ENCODE data around the gene GPR18. TPM values are rescaled to one million over a fixed set of nuclear protein-coding genes. Genes with fewer than 3 reads are reported as not detected.

The GPR18 gene
- total and polyA plus RNA-seq, 9 of the 15 experiments (the other 6 are each of a cell fraction or from before 2014, with no cell fraction given), result 0.75 TPM; not detected in 8

DNA sequence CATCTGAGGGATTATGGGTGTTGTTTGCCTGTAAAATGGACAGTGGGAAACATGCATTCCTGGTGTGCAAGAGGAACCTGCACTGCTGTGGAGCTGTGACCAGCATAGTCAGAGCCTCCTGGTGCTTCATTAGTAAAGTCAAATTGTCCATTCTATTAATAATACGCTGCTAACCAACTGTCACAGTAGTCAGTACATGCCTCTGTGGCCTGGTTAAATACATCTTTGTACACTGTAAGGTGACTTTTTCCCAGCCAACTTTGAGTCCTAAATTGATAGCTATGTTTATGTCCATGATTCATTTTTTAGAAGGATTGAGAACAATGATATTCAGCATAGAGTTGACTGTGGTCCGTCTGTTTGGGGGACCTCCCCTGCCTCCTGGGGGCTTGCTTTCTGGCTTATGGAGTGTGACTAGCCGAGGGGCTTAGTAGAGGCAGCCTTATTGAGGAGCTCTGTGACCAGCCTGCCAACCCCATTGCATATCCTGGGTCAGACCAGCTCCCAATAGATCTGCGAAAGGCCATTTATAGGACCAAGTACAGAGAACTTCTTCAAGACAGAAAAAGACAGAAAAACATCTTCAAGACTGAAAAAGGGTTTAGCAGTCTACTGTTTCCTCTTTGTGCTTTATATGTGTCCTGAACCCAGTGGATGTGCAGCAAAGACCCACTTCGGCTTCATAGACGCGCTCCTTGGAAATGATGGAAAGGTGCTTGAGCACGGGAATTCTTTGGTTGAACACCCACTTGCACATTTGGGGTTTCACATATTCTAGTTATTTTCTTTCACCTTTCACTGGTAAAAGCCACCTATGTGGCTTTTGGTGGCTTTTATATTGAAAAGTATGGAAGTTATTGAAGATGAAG, 44.7 kb upstream of the GPR18 start (continued):
- TF ChIP-seq ZNF740 (CRISPR knock-in tag; IDR thresholded peaks at IDR 0.05) (no peak), ZNF740 (tag; IDR thresholded peaks at IDR 0.05) (no peak)

DNA sequence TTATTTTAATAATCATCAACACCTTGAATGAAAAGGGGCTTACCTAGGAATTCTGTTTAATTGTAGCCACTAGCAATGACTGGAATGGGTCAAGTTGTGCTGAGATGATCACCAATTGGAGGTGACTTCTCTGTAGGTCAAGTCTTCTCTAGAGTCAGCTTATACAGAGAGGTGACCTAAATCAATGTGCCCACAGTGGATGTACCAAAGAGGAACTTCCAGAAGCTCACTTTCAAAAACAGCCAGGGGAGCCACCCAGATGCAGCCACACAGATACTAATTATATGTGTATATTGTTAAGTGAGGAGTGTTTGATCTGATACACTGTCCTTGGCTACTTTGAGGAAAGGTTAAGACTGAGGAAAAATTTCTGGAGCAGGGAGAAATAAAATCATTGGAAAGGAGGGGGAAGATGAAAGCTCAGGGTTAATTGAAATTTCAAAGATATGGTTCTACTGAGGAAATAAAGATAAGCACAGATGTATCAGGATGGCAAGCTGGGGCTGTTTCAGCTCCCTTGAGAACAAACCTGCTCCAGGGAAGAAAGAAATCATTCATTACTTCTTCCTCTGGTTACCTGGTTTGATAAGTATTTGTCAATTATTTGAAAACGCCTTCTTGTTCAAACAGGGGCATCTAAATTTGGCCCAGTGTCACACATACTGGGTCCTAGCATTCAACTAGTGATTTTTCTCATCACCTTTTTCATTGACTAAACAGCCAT, 43.9 kb upstream of the GPR18 start:
- FAIRE-seq, result no peak
- peaks cover 25% of the 10 kb centered on the region for H3K79me2 ChIP-seq (ENCODE audit: control insufficient read depth, insufficient read depth, low read length)
- intact Hi-C loops (cut with micrococcal nuclease) (no loop called here), in situ Hi-C loops (cut with MboI) (no loop called here)
- H3K4me2 ChIP-seq (ENCODE audit: insufficient read depth, low read length), result no peak overlapping the region
- H3K9me1 ChIP-seq (ENCODE audit: control insufficient read depth, insufficient read depth, low read length), result no peaks in the 10 kb centered on the region
- H4K20me1 ChIP-seq (replicated peaks; ENCODE audit: control insufficient read depth, insufficient read depth, low read length), result no peaks in the 10 kb centered on the region
- DNase-seq (ENCODE audit: extremely low read depth in 1 of 4, low spot score in 3 of 4), result no peak
- 67% methylated on average over 1 of the region's 1 CpG for WGBS (ENCODE audit: insufficient coverage, low coverage, missing lambda C conversion rate)
- peaks cover 14% of the 10 kb centered on the region; the same call in 1 of the 3 replicates for H3K36me3 ChIP-seq (ENCODE audit: control insufficient read depth, insufficient read depth, low read length)
- H3K4me3 ChIP-seq, result no peak overlapping the region
- CTCF ChIA-PET (ENCODE audit: low intra/inter-chr PET ratio), result no interaction called here
- H3K9me3 ChIP-seq (replicated peaks; ENCODE audit: control insufficient read depth, insufficient read depth, low read depth, low read length), result no peaks in the 10 kb centered on the region
- H3K27me3 ChIP-seq (ENCODE audit: control insufficient read depth in 2 of 2, insufficient read depth in 2 of 2, low read length in 2 of 2), result no peaks in the 10 kb centered on the region
- no peak overlapping the region for H3K27ac ChIP-seq (ENCODE audit: extremely low read depth, low read depth, low read length)
- no peak overlapping the region for H2AFZ ChIP-seq (ENCODE audit: low read depth, low read length)
- no TSS peak for BruUV-seq (replicated peaks)
- no peak overlapping the region for H3K9ac ChIP-seq (ENCODE audit: insufficient read depth in 1 of 2, low read depth in 2 of 2, low read length in 2 of 2)
- POLR2A ChIA-PET, result interaction anchor here (0.6 to 1.0 kb wide), 4 partner anchors 8 to 1215 kb away, joined by 3 to 5 read pairs (median 3); no protein-coding TSS in a partner anchor
- ATAC-seq, result no peak
- peaks cover 3 to 7% of the 10 kb centered on the region in 2 experiments; a peak in 4 of 5 replicates for H3K4me1 ChIP-seq (replicated peaks in 1 of 2; ENCODE audit: control insufficient read depth in 2 of 2, insufficient read depth in 2 of 2, low read length in 2 of 2)
- TF ChIP-seq ESRRA (IDR thresholded peaks at IDR 0.05; ENCODE audit: borderline replicate concordance, low read depth) (no peak), DEAF1 (CRISPR knock-in tag; IDR thresholded peaks at IDR 0.05) (no peak), ZNF655 (CRISPR knock-in tag; IDR thresholded peaks at IDR 0.05) (no peak), NCOR1 (IDR thresholded peaks at IDR 0.05) (no peak), SLC30A9 (CRISPR knock-in tag; IDR thresholded peaks at IDR 0.05) (no peak), BCOR (IDR thresholded peaks at IDR 0.05) (no peak), TEAD4 (IDR thresholded peaks at IDR 0.05; ENCODE audit: low read length) (no peak), TEAD4 (CRISPR knock-in tag; IDR thresholded peaks at IDR 0.05; ENCODE audit: borderline replicate concordance) (no peak), MCM2 (IDR thresholded peaks at IDR 0.05; ENCODE audit: low read depth) (no peak)
- TF ChIP-seq, protein P1, sequence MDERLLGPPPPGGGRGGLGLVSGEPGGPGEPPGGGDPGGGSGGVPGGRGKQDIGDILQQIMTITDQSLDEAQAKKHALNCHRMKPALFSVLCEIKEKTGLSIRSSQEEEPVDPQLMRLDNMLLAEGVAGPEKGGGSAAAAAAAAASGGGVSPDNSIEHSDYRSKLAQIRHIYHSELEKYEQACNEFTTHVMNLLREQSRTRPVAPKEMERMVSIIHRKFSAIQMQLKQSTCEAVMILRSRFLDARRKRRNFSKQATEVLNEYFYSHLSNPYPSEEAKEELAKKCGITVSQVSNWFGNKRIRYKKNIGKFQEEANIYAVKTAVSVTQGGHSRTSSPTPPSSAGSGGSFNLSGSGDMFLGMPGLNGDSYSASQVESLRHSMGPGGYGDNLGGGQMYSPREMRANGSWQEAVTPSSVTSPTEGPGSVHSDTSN (CRISPR knock-in tag; IDR thresholded peaks at IDR 0.05; ENCODE audit: low read depth), result no peak
- TF ChIP-seq, protein P1 (tag; conservative IDR thresholded peaks at IDR 0.05; ENCODE audit: low read depth), result no peak
